Measurements from ENCODE around the gene PAIP1.
"Not testable (repeated sequence)": the region's sequence is repeated elsewhere in the genome, so short reads cannot be mapped to it uniquely, and the experiment has no call there.

PAIP1 gene

DNA sequence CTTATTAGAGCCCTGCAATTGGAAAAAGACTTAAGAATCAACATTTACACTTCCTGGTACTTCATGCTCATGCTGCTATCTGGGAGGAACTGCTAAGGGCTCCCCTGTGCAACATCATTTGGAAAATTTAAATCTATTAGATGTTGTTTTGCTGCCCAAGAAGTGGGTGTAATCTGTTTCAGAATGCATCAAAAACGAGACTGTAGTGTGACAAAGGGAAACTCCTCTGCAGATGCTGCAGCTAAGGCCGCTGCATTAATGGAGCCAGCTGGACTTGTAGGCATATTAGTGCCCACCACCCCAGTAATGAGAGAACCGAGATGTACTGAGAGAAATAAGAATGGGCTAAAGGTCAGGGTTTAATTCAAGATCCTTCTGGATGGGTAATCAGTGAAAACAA, 11.1 kb upstream of the PAIP1 start:
- Histone ChIP-seq H3K27me3 (ENCODE audit: control insufficient read depth, insufficient read depth, low read length) (no peaks in the 10 kb centered on the region), H3K4me1 (ENCODE audit: control insufficient read depth, insufficient read depth, low read length) (peaks cover 9% of the 10 kb centered on the region), H3K9ac (ENCODE audit: low read depth, low read length) (no peak overlapping the region), H3K36me3 (ENCODE audit: insufficient read depth, low read length) (no peaks in the 10 kb centered on the region), H3K9me3 (replicated peaks; ENCODE audit: low read length) (no peaks in the 10 kb centered on the region), H3K4me3 (ENCODE audit: low read length) (no peak overlapping the region), H3K4me2 (ENCODE audit: low read length) (no peak overlapping the region)

DNA sequence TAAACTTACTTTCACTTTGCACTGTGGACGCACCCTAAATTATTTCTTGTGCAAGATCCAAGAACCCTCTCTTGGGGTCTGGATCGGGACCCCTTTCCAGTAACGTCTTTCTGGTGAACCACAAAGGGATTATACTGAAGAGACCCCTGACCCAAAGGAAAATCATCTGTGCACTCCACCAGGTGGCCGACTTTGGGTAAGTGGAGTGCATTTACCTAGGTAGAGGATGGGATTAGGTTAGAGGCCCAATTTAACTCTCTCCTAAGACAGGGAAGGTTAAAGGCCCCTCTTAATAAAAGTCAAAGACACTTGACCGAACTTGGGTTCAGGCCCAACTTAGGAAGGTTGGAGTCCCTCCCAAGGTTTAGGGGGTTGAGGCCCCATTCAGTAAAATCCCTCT, 8.2 kb upstream of the PAIP1 start:
- H3K4me1 ChIP-seq (ENCODE audit: control insufficient read depth, insufficient read depth, low read length), result peaks cover 6% of the 10 kb centered on the region
- H3K36me3 ChIP-seq (ENCODE audit: insufficient read depth, low read length), result no peaks in the 10 kb centered on the region
- H3K9me3 ChIP-seq (replicated peaks; ENCODE audit: low read length), result no peaks in the 10 kb centered on the region
- H3K9ac ChIP-seq (ENCODE audit: low read depth, low read length), result no peak overlapping the region
- H3K27me3 ChIP-seq (ENCODE audit: control insufficient read depth, insufficient read depth, low read length), result no peaks in the 10 kb centered on the region
- H3K4me3 ChIP-seq (ENCODE audit: low read length), result no peak overlapping the region
- H3K4me2 ChIP-seq (ENCODE audit: low read length), result no peak overlapping the region

DNA sequence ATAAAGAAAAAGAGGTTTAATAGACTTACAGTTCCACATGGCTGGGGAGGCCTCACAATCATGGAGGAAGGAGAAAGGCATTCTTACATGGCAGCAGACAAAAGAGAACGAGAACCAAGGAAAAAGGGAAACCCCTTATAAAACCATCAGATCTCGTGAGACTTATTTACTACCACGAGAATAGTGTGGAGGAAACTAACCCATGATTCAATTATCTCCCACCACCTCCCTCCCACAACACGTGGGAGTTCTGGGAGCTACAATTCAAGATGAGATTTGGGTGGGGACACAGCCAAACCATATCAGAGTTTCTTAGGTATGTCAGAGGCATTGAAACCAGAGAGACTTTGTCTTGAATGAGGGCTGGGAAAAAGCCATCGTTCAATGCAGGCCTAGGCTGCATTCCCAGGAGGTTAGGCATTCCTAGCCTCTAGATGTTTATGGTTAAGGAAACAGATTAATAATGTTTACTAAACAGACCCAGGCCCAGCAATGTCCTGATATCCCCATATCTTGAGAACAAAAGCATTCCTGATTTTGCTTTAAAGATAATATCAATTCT, 7.5 kb upstream of the PAIP1 start:
- Histone ChIP-seq H3K9ac (ENCODE audit: low read depth, low read length) (no peak overlapping the region), H3K4me3 (ENCODE audit: low read length) (no peak overlapping the region), H3K36me3 (ENCODE audit: insufficient read depth, low read length) (no peaks in the 10 kb centered on the region), H3K4me2 (ENCODE audit: low read length) (no peak overlapping the region), H3K9me3 (replicated peaks; ENCODE audit: low read length) (no peaks in the 10 kb centered on the region), H3K4me1 (ENCODE audit: control insufficient read depth, insufficient read depth, low read length) (peaks cover 6% of the 10 kb centered on the region), H3K27me3 (ENCODE audit: control insufficient read depth, insufficient read depth, low read length) (no peaks in the 10 kb centered on the region)

DNA sequence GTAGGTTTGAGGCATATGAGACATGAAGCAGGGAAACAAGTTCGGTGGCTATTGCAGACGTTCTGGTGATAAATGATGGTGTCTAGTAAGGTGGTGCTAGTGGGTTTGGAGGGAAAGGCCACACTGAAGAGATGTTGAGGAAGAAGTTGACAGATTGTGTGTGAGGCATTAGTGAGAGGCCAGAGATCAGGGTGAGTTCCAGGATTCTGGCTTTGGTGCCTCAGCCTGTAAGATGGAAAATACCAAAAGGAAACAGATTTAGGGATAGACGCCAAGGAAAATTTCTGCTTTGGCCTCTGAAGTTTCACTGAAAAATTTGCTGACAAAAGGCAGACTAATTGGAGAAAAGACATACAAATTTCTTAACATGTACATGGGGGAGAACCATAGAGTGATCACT, 6.4 kb upstream of the PAIP1 start:
- no peak overlapping the region for H3K9ac ChIP-seq (ENCODE audit: low read depth, low read length)
- no peaks in the 10 kb centered on the region for H3K9me3 ChIP-seq (replicated peaks; ENCODE audit: low read length)
- no peaks in the 10 kb centered on the region for H3K36me3 ChIP-seq (ENCODE audit: insufficient read depth, low read length)
- no peaks in the 10 kb centered on the region for H3K27me3 ChIP-seq (ENCODE audit: control insufficient read depth, insufficient read depth, low read length)
- H3K4me3 ChIP-seq (ENCODE audit: low read length), result no peak overlapping the region
- H3K4me2 ChIP-seq (ENCODE audit: low read length), result no peak overlapping the region
- H3K4me1 ChIP-seq (ENCODE audit: control insufficient read depth, insufficient read depth, low read length), result peaks cover 6% of the 10 kb centered on the region

DNA sequence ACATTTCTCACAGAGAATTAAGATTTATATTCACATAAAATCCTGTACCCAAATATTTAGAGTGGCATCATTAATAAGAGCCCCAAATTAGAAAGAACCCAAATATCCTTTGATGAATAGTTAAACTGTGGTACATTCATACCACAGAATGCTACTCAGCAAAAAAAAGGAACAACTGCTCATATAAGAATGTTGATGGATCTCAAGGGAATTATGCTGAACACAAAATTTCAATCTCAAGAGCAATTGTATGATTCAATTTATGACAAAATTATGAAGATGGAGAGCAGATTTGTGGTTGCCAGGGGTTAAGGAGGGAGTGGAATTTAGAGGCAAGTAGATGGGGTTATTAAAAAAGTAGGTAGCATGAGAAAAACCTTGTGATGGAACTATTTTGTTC, 4.5 kb upstream of the PAIP1 start:
- Histone ChIP-seq H3K4me2 (ENCODE audit: low read length) (no peak overlapping the region), H3K4me1 (ENCODE audit: control insufficient read depth, insufficient read depth, low read length) (peaks cover 10% of the 10 kb centered on the region), H3K4me3 (ENCODE audit: low read length) (no peak overlapping the region), H3K36me3 (ENCODE audit: insufficient read depth, low read length) (no peaks in the 10 kb centered on the region), H3K9me3 (replicated peaks; ENCODE audit: low read length) (no peaks in the 10 kb centered on the region), H3K9ac (ENCODE audit: low read depth, low read length) (no peak overlapping the region), H3K27me3 (ENCODE audit: control insufficient read depth, insufficient read depth, low read length) (no peaks in the 10 kb centered on the region)

DNA sequence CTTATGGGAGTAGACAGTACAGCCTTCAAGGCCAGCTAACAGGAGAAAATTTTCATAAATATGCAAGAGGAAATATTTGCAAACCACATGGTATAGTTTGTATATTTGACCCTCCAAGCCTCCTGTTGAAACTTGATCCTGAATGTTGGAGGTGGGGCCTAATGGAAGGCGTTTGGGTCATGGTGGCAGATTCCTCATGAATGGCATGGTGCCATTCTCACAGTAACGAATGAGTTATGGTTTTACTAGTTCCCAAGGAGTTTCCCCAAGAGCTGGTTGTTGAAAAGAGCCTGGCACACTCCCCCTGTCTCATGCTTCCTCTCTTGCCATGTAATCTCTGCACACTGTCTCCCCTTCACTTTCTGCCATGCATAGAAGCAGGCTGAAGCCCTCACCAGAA, 3.3 kb upstream of the PAIP1 start:
- Histone ChIP-seq H3K27me3 (ENCODE audit: control insufficient read depth, insufficient read depth, low read length) (no peaks in the 10 kb centered on the region), H3K36me3 (ENCODE audit: insufficient read depth, low read length) (peaks cover 1% of the 10 kb centered on the region), H3K4me2 (ENCODE audit: low read length) (no peak overlapping the region), H3K4me1 (ENCODE audit: control insufficient read depth, insufficient read depth, low read length) (peaks cover 13% of the 10 kb centered on the region), H3K9me3 (replicated peaks; ENCODE audit: low read length) (no peaks in the 10 kb centered on the region), H3K4me3 (ENCODE audit: low read length) (no peak overlapping the region), H3K9ac (ENCODE audit: low read depth, low read length) (no peak overlapping the region)

GRCh38 chr5:43556607-43556856, 345 bp downstream of the PAIP1 start:
- H3K4me1 ChIP-seq (ENCODE audit: control insufficient read depth, insufficient read depth, low read length), result peaks cover 26% of the 10 kb centered on the region
- H3K4me3 ChIP-seq (ENCODE audit: low read length), result peak overlapping the region; percentile 98
- H3K4me2 ChIP-seq (ENCODE audit: low read length), result peak overlapping the region; percentile 96
- H3K27me3 ChIP-seq (ENCODE audit: control insufficient read depth, insufficient read depth, low read length); H3K9me3 ChIP-seq (replicated peaks; ENCODE audit: low read length): not testable (repeated sequence)
- peak overlapping the region; percentile 98 for H3K9ac ChIP-seq (ENCODE audit: low read depth, low read length)
- peaks cover 35% of the 10 kb centered on the region for H3K36me3 ChIP-seq (ENCODE audit: insufficient read depth, low read length)

GRCh38 chr5:43555895-43556606, 826 bp downstream of the PAIP1 start:
- H3K36me3 ChIP-seq (ENCODE audit: insufficient read depth, low read length), result peaks cover 39% of the 10 kb centered on the region
- H3K4me3 ChIP-seq (ENCODE audit: low read length), result peak overlapping the region; percentile 98
- H3K9me3 ChIP-seq (replicated peaks; ENCODE audit: low read length), result no peaks in the 10 kb centered on the region
- peak overlapping the region; percentile 98 for H3K9ac ChIP-seq (ENCODE audit: low read depth, low read length)
- H3K4me1 ChIP-seq (ENCODE audit: control insufficient read depth, insufficient read depth, low read length), result peaks cover 25% of the 10 kb centered on the region
- H3K4me2 ChIP-seq (ENCODE audit: low read length), result peak overlapping the region; percentile 96
- no peaks in the 10 kb centered on the region for H3K27me3 ChIP-seq (ENCODE audit: control insufficient read depth, insufficient read depth, low read length)

- H3K4me3 ChIP-seq (ENCODE audit: low read length), result peak overlapping the region; percentile 98
- H3K4me2 ChIP-seq (ENCODE audit: low read length), result peak overlapping the region; percentile 96
- peaks cover 20% of the 10 kb centered on the region for H3K4me1 ChIP-seq (ENCODE audit: control insufficient read depth, insufficient read depth, low read length)
- no peaks in the 10 kb centered on the region for H3K27me3 ChIP-seq (ENCODE audit: control insufficient read depth, insufficient read depth, low read length)
- no peaks in the 10 kb centered on the region for H3K9me3 ChIP-seq (replicated peaks; ENCODE audit: low read length)
- peaks cover 51% of the 10 kb centered on the region for H3K36me3 ChIP-seq (ENCODE audit: insufficient read depth, low read length)
- no peak overlapping the region for H3K9ac ChIP-seq (ENCODE audit: low read depth, low read length)
Observed at GRCh38 chr5:43554497-43554896, 2.4 kb downstream of the PAIP1 start.

GRCh38 chr5:43553381-43553780, 3.5 kb downstream of the PAIP1 start:
- Histone ChIP-seq H3K4me3 (ENCODE audit: low read length) (no peak overlapping the region), H3K9me3 (replicated peaks; ENCODE audit: low read length) (no peaks in the 10 kb centered on the region), H3K9ac (ENCODE audit: low read depth, low read length) (no peak overlapping the region), H3K4me1 (ENCODE audit: control insufficient read depth, insufficient read depth, low read length) (peaks cover 20% of the 10 kb centered on the region), H3K27me3 (ENCODE audit: control insufficient read depth, insufficient read depth, low read length) (no peaks in the 10 kb centered on the region), H3K36me3 (ENCODE audit: insufficient read depth, low read length) (peaks cover 51% of the 10 kb centered on the region), H3K4me2 (ENCODE audit: low read length) (peak overlapping the region; percentile 96)

DNA sequence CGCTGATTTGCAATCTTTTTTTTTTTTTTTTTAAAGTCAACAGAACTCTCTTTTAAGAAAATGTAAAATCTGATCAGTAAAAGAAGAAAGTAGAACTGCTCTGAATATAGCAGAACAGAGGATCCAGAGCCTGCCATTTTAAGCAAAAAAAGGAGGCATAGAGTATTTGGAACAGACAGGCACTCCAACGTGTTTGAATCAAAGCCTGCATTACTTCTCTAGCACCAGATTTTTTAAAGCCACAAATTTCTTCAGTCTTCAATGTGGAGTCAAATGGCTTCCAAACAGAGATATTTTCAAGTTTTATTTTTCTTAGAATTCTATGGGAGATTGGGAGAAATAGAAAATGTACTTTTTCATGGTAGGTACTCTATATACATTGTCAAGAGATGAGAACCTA, 5.1 kb downstream of the PAIP1 start:
- Histone ChIP-seq H3K4me2 (ENCODE audit: low read length) (no peak overlapping the region), H3K36me3 (ENCODE audit: insufficient read depth, low read length) (peaks cover 64% of the 10 kb centered on the region), H3K4me1 (ENCODE audit: control insufficient read depth, insufficient read depth, low read length) (peaks cover 16% of the 10 kb centered on the region), H3K27me3 (ENCODE audit: control insufficient read depth, insufficient read depth, low read length) (no peaks in the 10 kb centered on the region), H3K9me3 (replicated peaks; ENCODE audit: low read length) (no peaks in the 10 kb centered on the region), H3K9ac (ENCODE audit: low read depth, low read length) (no peak overlapping the region), H3K4me3 (ENCODE audit: low read length) (no peak overlapping the region)

GRCh38 chr5:43549272-43549671, 7.6 kb downstream of the PAIP1 start:
- H3K4me2 ChIP-seq (ENCODE audit: low read length); H3K9ac ChIP-seq (ENCODE audit: low read depth, low read length); H3K4me3 ChIP-seq (ENCODE audit: low read length); H3K9me3 ChIP-seq (replicated peaks; ENCODE audit: low read length); H3K27me3 ChIP-seq (ENCODE audit: control insufficient read depth, insufficient read depth, low read length); H3K4me1 ChIP-seq (ENCODE audit: control insufficient read depth, insufficient read depth, low read length): not testable (repeated sequence)
- peaks cover 77% of the 10 kb centered on the region for H3K36me3 ChIP-seq (ENCODE audit: insufficient read depth, low read length)

All from skeletal muscle satellite cell (primary cell).